GM12891 (cell line): Measurements from ENCODE around the gene HSPB2.

Experiments used
- DNase-seq: peaks from one replicate; pipeline ENCODE4 v3.0.0; 2011; ENCODE audit warnings: low spot score; ENCODE audit not compliant: insufficient read length
- FAIRE-seq: peaks from 2 replicates; lab custom pipeline; 2011; peaks lifted over from hg19 to GRCh38; lab: Jason Lieb, UNC
- PAX5 ChIP-seq: IDR thresholded peaks from 2 replicates; pipeline ENCODE4 v1.6.1; 2011; ENCODE audit warnings: low read length, moderate library complexity, mild to moderate bottlenecking; ENCODE audit not compliant: insufficient read depth, severe bottlenecking
- POLR2A ChIP-seq: IDR thresholded peaks from 2 replicates; pipeline ENCODE4 v1.6.1; 2011; ENCODE audit warnings: low read depth, low read length, control low read depth
- POLR2AphosphoS5 ChIP-seq: IDR thresholded peaks from 2 replicates; pipeline ENCODE4 v1.6.1; 2011; ENCODE audit warnings: low read depth, low read length, control low read depth
- POU2F2 ChIP-seq: IDR thresholded peaks from 2 replicates; pipeline ENCODE4 v1.6.1; 2011; ENCODE audit warnings: low read depth, mild to moderate bottlenecking, control low read depth, low read length, moderate library complexity
- SPI1 ChIP-seq: IDR thresholded peaks from 2 replicates; pipeline ENCODE4 v1.6.1; 2011; ENCODE audit warnings: low read depth, low read length, control low read depth
- TAF1 ChIP-seq: IDR thresholded peaks from 2 replicates; pipeline ENCODE4 v1.6.1; 2011; ENCODE audit warnings: low read depth, low read length, control low read depth

HSPB2 gene

GRCh38 chr11:111913031-111913861 lies 712 bp downstream of the HSPB2 start:
- DNase-seq: no peak
- no peak for FAIRE-seq
- TF ChIP-seq PAX5 (no peak), SPI1 (no peak), POLR2A (no peak), TAF1 (no peak), POLR2AphosphoS5 (no peak), POU2F2 (no peak)

GRCh38 chr11:111913997-111914396 lies 1.5 kb downstream of the HSPB2 start:
- FAIRE-seq: no peak

GRCh38 chr11:111916768-111917167 lies 4.2 kb downstream of the HSPB2 start:
- no peak for DNase-seq
- FAIRE-seq: no peak
- TF ChIP-seq POU2F2 (no peak), PAX5 (no peak), POLR2A (no peak), POLR2AphosphoS5 (no peak), TAF1 (no peak), SPI1 (no peak)

More at GRCh38 chr11:111913997-111914396, 1.5 kb downstream of the HSPB2 start:
- no peak for TF ChIP-seq POLR2A
- TF ChIP-seq PAX5: no peak
- TF ChIP-seq TAF1: no peak
- no peak for DNase-seq

- FAIRE-seq (no peak), DNase-seq (no peak)
- no peak for TF ChIP-seq TAF1
- no peak for TF ChIP-seq PAX5
- TF ChIP-seq POLR2A: no peak
- TF ChIP-seq POLR2AphosphoS5: no peak
- no peak for TF ChIP-seq SPI1
- TF ChIP-seq POU2F2: no peak
These were observed 4.8 kb downstream of the HSPB2 start for GRCh38 chr11:111917312-111917711.

- FAIRE-seq: no peak
- TF ChIP-seq POLR2AphosphoS5 (no peak), POLR2A (no peak), TAF1 (no peak), POU2F2 (no peak), SPI1 (no peak), PAX5 (no peak)
- DNase-seq: no peak
These were observed 5.3 kb downstream of the HSPB2 start for GRCh38 chr11:111917788-111918187.

GRCh38 chr11:111918390-111919256 lies 6.1 kb downstream of the HSPB2 start, which contains the start of gene C11orf52:
C11orf52 (plus strand) TSS chr11:111918913; CDS start chr11:111918973, 60 bp downstream.
- TF ChIP-seq POU2F2: no peak
- TF ChIP-seq SPI1: no peak
- TF ChIP-seq TAF1: no peak
- TF ChIP-seq PAX5: no peak
- no peak for TF ChIP-seq POLR2AphosphoS5
- TF ChIP-seq POLR2A: no peak
- FAIRE-seq (no peak), DNase-seq (no peak)

GRCh38 chr11:111920908-111921307 lies 8.4 kb downstream of the HSPB2 start:
- DNase-seq (no peak), FAIRE-seq (no peak)
- no peak for TF ChIP-seq TAF1
- no peak for TF ChIP-seq SPI1
- no peak for TF ChIP-seq PAX5
- TF ChIP-seq POU2F2: no peak
- TF ChIP-seq POLR2A: no peak
- no peak for TF ChIP-seq POLR2AphosphoS5

- DNase-seq: no peak
- no peak for FAIRE-seq
- TF ChIP-seq POLR2A: no peak
- no peak for TF ChIP-seq SPI1
- no peak for TF ChIP-seq TAF1
- TF ChIP-seq POLR2AphosphoS5: no peak
- TF ChIP-seq PAX5: no peak
- no peak for TF ChIP-seq POU2F2
These were observed 9.2 kb downstream of the HSPB2 start for GRCh38 chr11:111921541-111922230.
